GM12801 (cell line): Measurements from ENCODE around the gene PRDM11.

ENCODE experiments used
- CTCF ChIP-seq: IDR thresholded peaks from one replicate; pipeline ENCODE4 v1.5.1; 2011; ENCODE audit warnings: control low read depth; ENCODE audit not compliant: insufficient read length; ENCODE audit errors: extremely low read depth

Gene PRDM11

GRCh38 chr11:45144126-45145082 is 2.0 kb upstream of the PRDM11 start:
- no peak for TF ChIP-seq CTCF

- no peak for TF ChIP-seq CTCF
These were observed 1.4 kb upstream of the PRDM11 start for GRCh38 chr11:45145083-45145378.

- TF ChIP-seq CTCF, result no peak
These were observed 914 bp upstream of the PRDM11 start for GRCh38 chr11:45145379-45146071.

GRCh38 chr11:45147017-45147728 is 734 bp downstream of the PRDM11 start:
- no peak for TF ChIP-seq CTCF

GRCh38 chr11:45147891-45148675 is 1.6 kb downstream of the PRDM11 start:
- no peak for TF ChIP-seq CTCF

GRCh38 chr11:45149483-45150056 is 3.1 kb downstream of the PRDM11 start:
- TF ChIP-seq CTCF, result no peak

GRCh38 chr11:45150301-45150700 is 3.9 kb downstream of the PRDM11 start:
- TF ChIP-seq CTCF, result no peak
